Fibroblast of peridontal ligament (primary cell): Measurements from ENCODE around the gene RNF40.

Experiments used
- DNase-seq: peaks from one replicate; pipeline ENCODE4 v3.0.0-alpha.2; 2010; ENCODE audit errors: extremely low read depth

RNF40 gene

GRCh38 chr16:30740364-30741251 lies 21.5 kb upstream of the RNF40 start:
- DNase-seq: peak; percentile 81

GRCh38 chr16:30741461-30741914 lies 20.6 kb upstream of the RNF40 start:
- peak; percentile 74 for DNase-seq

- no peak for DNase-seq
Observed at GRCh38 chr16:30743716-30744115, 18.4 kb upstream of the RNF40 start.

- DNase-seq: no peak
Observed at GRCh38 chr16:30744183-30744582, 17.9 kb upstream of the RNF40 start.

- DNase-seq: no peak
Observed at GRCh38 chr16:30745082-30745481, 17.0 kb upstream of the RNF40 start.

GRCh38 chr16:30746638-30747175 lies 15.4 kb upstream of the RNF40 start:
- no peak for DNase-seq

- DNase-seq: peak; percentile 24
Observed at GRCh38 chr16:30747331-30747730, 14.8 kb upstream of the RNF40 start.

GRCh38 chr16:30747799-30748633 lies 14.1 kb upstream of the RNF40 start, which contains the start of gene PHKG2:
PHKG2 (plus strand) TSS chr16:30748425; CDS start chr16:30748821, 396 bp downstream.
- DNase-seq: peak; percentile 98

- no peak for DNase-seq
Observed at GRCh38 chr16:30748634-30749445, 13.3 kb upstream of the RNF40 start.

- DNase-seq: no peak
Observed at GRCh38 chr16:30750201-30750600, 11.9 kb upstream of the RNF40 start.

- DNase-seq: no peak
Observed at GRCh38 chr16:30750876-30751465, 11.2 kb upstream of the RNF40 start.

GRCh38 chr16:30753596-30753995 lies 8.5 kb upstream of the RNF40 start:
- no peak for DNase-seq

- DNase-seq: no peak
Observed at GRCh38 chr16:30755955-30756780, 6.0 kb upstream of the RNF40 start.

- DNase-seq: no peak
Observed at GRCh38 chr16:30756781-30757100, 5.4 kb upstream of the RNF40 start.

GRCh38 chr16:30757316-30757715 lies 4.8 kb upstream of the RNF40 start:
- no peak for DNase-seq

GRCh38 chr16:30758988-30759491 lies 3.1 kb upstream of the RNF40 start:
- no peak for DNase-seq

- DNase-seq: no peak
Observed at GRCh38 chr16:30760001-30760559, 2.0 kb upstream of the RNF40 start.

- no peak for DNase-seq
Observed at GRCh38 chr16:30760577-30761426, 1.3 kb upstream of the RNF40 start.

- DNase-seq: no peak
Observed at GRCh38 chr16:30761427-30761927, 645 bp upstream of the RNF40 start.
